GM12874 (cell line): ENCODE measurements around the gene HSPBAP1.

Experiments used
- CTCF ChIP-seq: IDR thresholded peaks from 2 replicates; pipeline ENCODE4 v1.5.1; 2011; ENCODE audit warnings: low read depth, mild to moderate bottlenecking, control low read depth, low read length, moderate library complexity; ENCODE audit not compliant: insufficient read depth

HSPBAP1 gene

GRCh38 chr3:122784436-122784835 is 9.2 kb downstream of the HSPBAP1 start:
- TF ChIP-seq CTCF: no peak

GRCh38 chr3:122782804-122783203 is 10.8 kb downstream of the HSPBAP1 start:
- TF ChIP-seq CTCF: no peak

GRCh38 chr3:122777563-122777962 is 16.1 kb downstream of the HSPBAP1 start:
- TF ChIP-seq CTCF: no peak

- TF ChIP-seq CTCF: no peak
Observed at GRCh38 chr3:122776675-122777468, 16.8 kb downstream of the HSPBAP1 start.

- TF ChIP-seq CTCF: 0 out of 2 replicates have a peak, but pooled peaks have one; percentile 10
Observed at GRCh38 chr3:122774564-122774963, 19.1 kb downstream of the HSPBAP1 start.

GRCh38 chr3:122773944-122774509 is 19.6 kb downstream of the HSPBAP1 start:
- TF ChIP-seq CTCF: no peak

GRCh38 chr3:122772827-122773226 is 20.8 kb downstream of the HSPBAP1 start:
- no peak for TF ChIP-seq CTCF
